Cardiac muscle cell (in vitro differentiated cells and primary cell): ENCODE data around the gene VEGFB. TPM values are rescaled to one million over a fixed set of nuclear protein-coding genes. Genes with fewer than 3 reads are reported as not detected.

ENCODE experiments used
- DNase-seq, 2 donors: peaks; one replicate each; pipeline versions ENCODE4 v3.0.0 to v3.0.0-alpha.2; 2010 to 2017; ENCODE audit warnings: low read depth in 1 of 2, low spot score in 1 of 2
- H3K27ac ChIP-seq: fragments of 200-600 bp; sonication (generic); 2 replicates; pipeline ENCODE4 v1.5.1; 2016
- H3K27me3 ChIP-seq: fragments of 200-600 bp; sonication (generic); 2 replicates; pipeline ENCODE4 v1.6.0; 2016; ENCODE audit warnings: control low read depth
- H3K36me3 ChIP-seq: fragments of 200-600 bp; sonication (generic); 2 replicates; pipeline ENCODE4 v1.5.1; 2016; ENCODE audit warnings: control low read depth
- H3K4me1 ChIP-seq: fragments of 200-600 bp; sonication (generic); 2 replicates; pipeline ENCODE4 v1.8.1; 2017; ENCODE audit warnings: low read depth, mild to moderate bottlenecking, mixed run types
- H3K4me3 ChIP-seq: fragments of 200-600 bp; sonication (generic); 2 replicates; pipeline ENCODE4 v1.5.1; 2016; ENCODE audit warnings: mild to moderate bottlenecking
- H3K9me3 ChIP-seq: fragments of 200-600 bp; sonication (generic); 2 replicates; pipeline ENCODE4 v1.5.1; 2017; ENCODE audit warnings: low read depth, mild to moderate bottlenecking, control low read depth
- CTCF ChIP-seq: IDR thresholded peaks from 2 replicates; pipeline ENCODE4 v1.5.1; 2012; ENCODE audit warnings: low read depth, mild to moderate bottlenecking, low read length
- polyA plus RNA-seq: library from polyadenylated mRNA; unstranded; fragments of >200 nt; fragmentation: Nextera tagmentation; extraction: Ambion mirVana; gene quantifications from 2 replicates; pipeline ENCODE4 v1.2.1, GENCODE V29; 2016
- total RNA-seq: library from RNA; depleted of rRNA; stranded (reverse); fragments of >200 nt; gene quantifications from 2 replicates; pipeline ENCODE4 v1.2.3, GENCODE V29; 2016

VEGFB gene
- total and polyA plus RNA-seq, 2 experiments from 2014 or later = 162 to 199 TPM

- H3K9me3 ChIP-seq = no peaks in the 10 kb centered on the region
- H3K27me3 ChIP-seq = no peaks in the 10 kb centered on the region
- H3K36me3 ChIP-seq = no peaks in the 10 kb centered on the region
- H3K4me1 ChIP-seq = peaks cover 5% of the 10 kb centered on the region
- H3K4me3 ChIP-seq = peak overlapping the region; percentile 48
- TF ChIP-seq CTCF = no peak
- H3K27ac ChIP-seq = no peak overlapping the region
- no peak for DNase-seq
Measured at GRCh38 chr11:64247729-64248531, 13.5 kb downstream of the VEGFB start.

- Histone ChIP-seq H3K36me3 (no peaks in the 10 kb centered on the region), H3K4me3 (no peak overlapping the region), H3K27ac (no peak overlapping the region), H3K9me3 (no peaks in the 10 kb centered on the region), H3K4me1 (peaks cover 5% of the 10 kb centered on the region), H3K27me3 (no peaks in the 10 kb centered on the region)
- no peak for TF ChIP-seq CTCF
- DNase-seq = no peak
Measured at GRCh38 chr11:64248578-64248977, 14.2 kb downstream of the VEGFB start.

- H3K4me1 ChIP-seq = peaks cover 5% of the 10 kb centered on the region
- no peak for DNase-seq
- H3K4me3 ChIP-seq = no peak overlapping the region
Measured at GRCh38 chr11:64249038-64249437, 14.7 kb downstream of the VEGFB start.

GRCh38 chr11:64249563-64250414 lies 15.4 kb downstream of the VEGFB start:
- H3K27me3 ChIP-seq = no peaks in the 10 kb centered on the region

More at GRCh38 chr11:64249038-64249437, 14.7 kb downstream of the VEGFB start:
- Histone ChIP-seq H3K36me3 (no peaks in the 10 kb centered on the region), H3K27me3 (no peaks in the 10 kb centered on the region), H3K9me3 (no peaks in the 10 kb centered on the region), H3K27ac (no peak overlapping the region)
- TF ChIP-seq CTCF = no peak

More at GRCh38 chr11:64249563-64250414, 15.4 kb downstream of the VEGFB start:
- Histone ChIP-seq H3K36me3 (no peaks in the 10 kb centered on the region), H3K4me1 (peaks cover 5% of the 10 kb centered on the region), H3K27ac (no peak overlapping the region), H3K4me3 (no peak overlapping the region), H3K9me3 (no peaks in the 10 kb centered on the region)
- no peak for TF ChIP-seq CTCF
- DNase-seq = no peak
